Measurements from ENCODE around the gene TAOK2.

Gene TAOK2

GRCh38 chr16:29988346-29989075 is 14.8 kb downstream of the TAOK2 start:
- no peak for DNase-seq

- peak; percentile 47 for DNase-seq
Measured at GRCh38 chr16:29989111-29989858, 15.6 kb downstream of the TAOK2 start.

GRCh38 chr16:29990034-29990433 is 16.4 kb downstream of the TAOK2 start:
- DNase-seq, result no peak

DNA sequence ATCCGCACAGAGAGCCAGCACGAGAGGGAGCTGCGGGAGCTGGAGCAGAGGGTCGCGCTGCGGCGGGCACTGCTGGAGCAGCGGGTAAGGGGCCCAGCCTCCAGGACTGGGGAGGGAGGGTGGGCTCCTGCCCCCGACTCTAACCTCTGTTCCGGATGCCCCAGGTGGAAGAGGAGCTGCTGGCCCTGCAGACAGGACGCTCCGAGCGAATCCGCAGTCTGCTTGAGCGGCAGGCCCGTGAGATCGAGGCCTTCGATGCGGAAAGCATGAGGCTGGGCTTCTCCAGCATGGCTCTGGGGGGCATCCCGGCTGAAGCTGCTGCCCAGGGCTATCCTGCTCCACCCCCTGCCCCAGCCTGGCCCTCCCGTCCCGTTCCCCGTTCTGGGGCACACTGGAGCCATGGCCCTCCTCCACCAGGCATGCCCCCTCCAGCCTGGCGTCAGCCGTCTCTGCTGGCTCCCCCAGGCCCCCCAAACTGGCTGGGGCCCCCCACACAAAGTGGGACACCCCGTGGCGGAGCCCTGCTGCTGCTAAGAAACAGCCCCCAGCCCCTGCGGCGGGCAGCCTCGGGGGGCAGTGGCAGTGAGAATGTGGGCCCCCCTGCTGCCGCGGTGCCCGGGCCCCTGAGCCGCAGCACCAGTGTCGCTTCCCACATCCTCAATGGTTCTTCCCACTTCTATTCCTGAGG is 17.4 kb downstream of the TAOK2 start:
- no peak for DNase-seq

DNA sequence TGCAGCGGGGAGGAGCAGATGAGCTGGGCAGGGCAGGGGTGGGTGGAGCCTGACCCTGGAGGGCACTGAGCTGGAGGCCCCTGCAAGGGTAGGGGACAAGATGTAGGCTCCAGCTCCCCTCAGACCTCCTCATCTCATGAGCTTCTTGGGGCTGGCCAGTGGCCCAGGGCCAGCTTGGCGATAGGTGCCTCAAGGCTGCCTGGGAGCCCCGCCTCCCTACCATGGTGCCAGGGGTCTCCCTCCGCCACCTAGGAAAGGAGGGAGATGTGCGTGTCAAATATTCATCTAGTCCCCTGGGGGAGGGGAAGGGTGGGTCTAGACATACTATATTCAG is 17.9 kb downstream of the TAOK2 start:
- no peak for DNase-seq

DNA sequence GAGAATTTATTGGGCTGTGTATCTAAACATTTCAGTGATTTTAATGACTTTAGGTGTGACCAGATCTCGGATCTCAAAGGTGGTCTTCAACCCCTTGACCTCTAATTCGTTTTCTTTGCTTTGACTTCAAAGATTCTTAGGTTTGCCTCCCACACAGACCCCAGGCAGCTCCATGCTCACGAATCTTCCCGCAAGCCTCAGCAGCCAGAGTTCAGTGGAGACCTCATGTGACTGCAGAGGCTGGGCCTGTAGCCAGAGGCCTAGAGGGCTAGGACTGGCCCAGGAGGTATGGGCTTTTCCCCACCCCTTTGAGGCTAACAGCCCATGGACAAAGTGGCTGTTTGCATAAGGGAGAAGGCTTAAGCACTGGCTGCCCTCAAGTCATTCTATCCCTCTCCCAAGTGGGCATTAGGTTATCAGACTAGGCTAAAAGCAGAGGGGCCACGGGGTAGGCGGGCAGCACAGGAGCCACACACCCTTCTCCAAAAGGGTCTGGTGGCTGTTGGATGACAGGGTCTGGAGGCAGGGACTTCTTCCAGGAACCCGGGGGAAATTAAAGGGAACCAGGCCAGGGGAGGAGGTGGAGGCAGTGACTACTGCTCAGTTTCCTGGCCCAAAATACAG is 18.8 kb downstream of the TAOK2 start:
- DNase-seq, result no peak

DNA sequence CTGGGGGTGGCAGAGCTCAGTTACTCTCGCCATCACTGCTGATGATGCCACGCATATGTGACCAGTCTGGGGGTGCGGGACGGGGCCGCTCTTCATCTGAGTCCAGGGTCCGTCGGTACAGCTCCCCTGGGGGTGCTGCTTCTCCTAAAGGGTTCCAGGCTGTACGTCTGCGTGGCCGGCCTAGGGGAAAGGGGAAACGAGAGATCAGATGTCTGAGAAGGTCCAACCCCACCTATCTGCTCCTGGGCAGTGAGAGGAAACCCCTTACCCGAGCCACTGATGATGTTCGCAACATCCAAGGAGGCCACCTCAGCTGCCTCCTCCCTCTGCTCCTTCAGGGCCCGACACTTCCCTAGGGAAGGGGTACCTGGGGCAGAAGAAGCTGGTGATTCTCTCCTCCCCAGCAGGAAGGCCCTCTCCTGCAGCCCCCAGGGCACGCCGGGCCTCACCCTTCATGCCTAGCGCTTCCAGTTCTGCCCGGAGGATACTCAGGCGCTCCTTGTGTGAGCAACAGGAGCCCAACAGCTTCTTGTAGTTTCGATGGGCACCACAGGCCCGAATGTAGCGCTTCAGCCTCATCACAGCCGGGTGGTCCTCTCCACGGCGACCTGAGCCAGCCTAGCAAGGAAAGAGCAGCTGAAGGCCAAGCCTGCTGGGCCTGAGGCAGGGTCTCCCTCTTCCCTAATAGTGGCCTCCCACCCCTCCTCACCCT is 19.7 kb downstream of the TAOK2 start:
- DNase-seq, result no peak

DNA sequence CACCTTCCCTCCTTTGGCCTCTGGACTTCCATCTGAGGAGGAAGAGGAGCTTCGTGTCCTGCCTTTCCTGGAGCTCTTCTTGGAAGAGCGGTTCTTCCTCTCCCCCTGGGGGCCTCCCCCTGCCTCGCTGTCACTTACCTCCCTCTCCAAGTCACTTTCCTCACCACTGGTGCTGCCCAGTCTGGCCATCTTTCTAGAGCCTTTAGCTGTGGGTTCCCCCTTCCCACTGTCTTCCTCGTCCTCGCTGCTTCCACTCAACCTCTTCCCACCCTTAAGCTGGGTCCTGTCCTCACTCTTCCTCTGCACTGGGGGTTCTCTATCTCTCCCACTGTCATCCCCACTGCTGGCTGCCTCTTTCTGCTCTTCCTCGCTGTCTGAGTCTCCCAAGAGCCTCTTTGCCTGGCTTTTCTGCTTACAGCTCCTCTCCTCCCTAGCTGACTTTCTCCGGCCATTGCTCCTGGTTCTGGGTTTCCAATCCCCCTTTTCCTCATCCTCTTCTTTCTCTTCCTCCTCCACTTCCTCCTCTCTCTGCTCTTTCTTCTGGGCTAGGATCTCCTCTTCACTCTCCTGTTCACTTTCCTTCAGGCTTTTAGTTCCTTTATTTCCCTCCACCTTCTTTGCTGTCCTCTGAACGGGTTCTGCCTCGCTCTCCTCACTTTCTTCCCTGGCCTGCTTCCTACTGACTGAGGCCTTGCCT is 20.4 kb downstream of the TAOK2 start:
- no peak for DNase-seq

DNA sequence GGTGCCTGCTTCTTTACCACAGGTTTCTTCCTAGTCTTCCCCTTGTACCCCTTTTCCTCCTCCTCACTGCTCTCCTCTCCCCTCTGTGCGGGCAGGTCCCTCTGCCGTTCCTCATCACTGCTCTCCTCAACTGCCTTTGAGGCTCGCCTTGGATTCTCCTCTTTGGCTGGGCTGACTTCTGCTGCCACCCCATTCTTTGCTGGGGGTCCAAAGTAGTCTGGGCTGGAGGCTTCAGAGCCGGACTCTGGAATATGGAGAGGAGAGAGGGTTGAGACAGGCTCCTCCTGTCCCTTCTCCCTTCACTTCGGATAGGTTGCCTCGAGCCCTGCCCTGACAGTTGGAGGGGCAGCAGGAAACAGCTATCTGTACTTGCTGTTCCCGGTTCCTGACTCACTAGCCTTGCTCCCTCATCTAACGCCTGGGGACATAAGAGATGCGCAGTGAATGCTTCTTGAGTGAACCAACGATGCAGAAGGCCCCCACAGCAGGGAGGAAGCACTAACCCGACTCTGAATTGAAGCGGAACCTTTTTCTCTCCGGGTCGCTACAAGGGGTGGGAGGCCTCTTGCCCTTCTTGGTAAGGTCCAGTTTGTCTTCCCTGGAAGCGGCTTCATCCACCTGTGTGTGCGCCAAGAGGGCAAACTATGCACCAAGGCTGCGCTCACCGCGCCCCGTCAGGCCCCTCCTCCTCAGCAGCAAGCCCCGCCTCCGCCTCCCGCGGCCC is 21.1 kb downstream of the TAOK2 start:
- DNase-seq, result peak; percentile 58

DNA sequence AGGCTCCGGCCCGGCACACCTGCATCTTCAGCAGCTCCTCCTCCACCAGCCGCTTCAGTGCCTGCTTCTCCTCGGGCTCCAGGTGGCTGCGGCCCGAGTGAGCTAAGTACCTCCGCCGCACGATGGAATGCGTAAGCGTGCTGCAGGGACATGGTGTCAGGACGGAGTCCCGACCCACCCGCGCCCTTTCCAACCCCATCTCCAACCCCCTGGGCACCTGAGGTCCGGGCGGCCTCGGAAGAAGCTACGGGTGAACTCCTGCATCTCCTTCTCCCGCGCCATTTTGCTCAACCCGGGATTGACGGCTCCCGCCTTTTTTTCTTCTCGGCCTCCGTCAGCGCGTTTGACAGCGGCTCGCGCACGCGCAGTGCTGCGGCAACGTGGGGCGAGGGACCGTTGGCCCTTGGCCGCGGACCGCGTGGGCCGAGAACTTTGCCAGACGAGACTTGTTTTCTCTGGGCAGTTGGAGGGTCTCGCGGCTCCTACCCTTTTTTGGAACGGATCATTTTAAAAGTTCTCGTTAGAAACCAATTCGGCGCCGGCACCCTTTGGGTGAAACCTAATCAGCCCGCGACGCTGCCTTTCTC is 21.7 kb downstream of the TAOK2 start, which contains the start of gene HIRIP3:
Gene HIRIP3, minus strand, starts transcription at position 294 of the 587 bp plus-strand sequence. Its CDS starts 12 bp downstream, at position 282.
- DNase-seq, result peak; percentile 91

GRCh38 chr16:29995911-29996765 is 22.5 kb downstream of the TAOK2 start, which contains the start of gene INO80E:
Gene INO80E (plus strand): TSS chr16:29996241. CDS start chr16:29996311, 70 bp downstream.
- DNase-seq, result peak; percentile 97

GRCh38 chr16:29996766-29997250 is 23.1 kb downstream of the TAOK2 start:
- DNase-seq, result peak; percentile 40

DNA sequence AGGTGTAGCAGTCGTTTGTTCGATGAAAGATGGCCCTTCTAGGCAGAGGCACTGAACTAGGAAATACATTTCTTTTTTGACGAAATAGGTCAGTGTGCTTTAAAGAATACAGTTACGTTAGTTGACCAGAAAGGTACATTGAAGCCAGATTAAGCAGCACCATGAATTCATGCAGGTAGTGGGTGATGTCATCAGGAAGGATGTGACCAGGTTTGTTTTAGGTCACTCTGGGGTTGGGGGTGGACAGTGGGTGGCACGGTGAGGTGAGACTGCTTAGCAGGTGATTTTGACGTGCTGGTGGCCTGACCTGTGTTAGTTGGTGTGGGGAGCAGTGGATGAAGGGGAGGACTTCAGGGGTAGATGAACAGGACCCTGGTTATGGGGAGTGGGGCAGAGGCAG is 25.9 kb downstream of the TAOK2 start:
- DNase-seq, result no peak

DNA sequence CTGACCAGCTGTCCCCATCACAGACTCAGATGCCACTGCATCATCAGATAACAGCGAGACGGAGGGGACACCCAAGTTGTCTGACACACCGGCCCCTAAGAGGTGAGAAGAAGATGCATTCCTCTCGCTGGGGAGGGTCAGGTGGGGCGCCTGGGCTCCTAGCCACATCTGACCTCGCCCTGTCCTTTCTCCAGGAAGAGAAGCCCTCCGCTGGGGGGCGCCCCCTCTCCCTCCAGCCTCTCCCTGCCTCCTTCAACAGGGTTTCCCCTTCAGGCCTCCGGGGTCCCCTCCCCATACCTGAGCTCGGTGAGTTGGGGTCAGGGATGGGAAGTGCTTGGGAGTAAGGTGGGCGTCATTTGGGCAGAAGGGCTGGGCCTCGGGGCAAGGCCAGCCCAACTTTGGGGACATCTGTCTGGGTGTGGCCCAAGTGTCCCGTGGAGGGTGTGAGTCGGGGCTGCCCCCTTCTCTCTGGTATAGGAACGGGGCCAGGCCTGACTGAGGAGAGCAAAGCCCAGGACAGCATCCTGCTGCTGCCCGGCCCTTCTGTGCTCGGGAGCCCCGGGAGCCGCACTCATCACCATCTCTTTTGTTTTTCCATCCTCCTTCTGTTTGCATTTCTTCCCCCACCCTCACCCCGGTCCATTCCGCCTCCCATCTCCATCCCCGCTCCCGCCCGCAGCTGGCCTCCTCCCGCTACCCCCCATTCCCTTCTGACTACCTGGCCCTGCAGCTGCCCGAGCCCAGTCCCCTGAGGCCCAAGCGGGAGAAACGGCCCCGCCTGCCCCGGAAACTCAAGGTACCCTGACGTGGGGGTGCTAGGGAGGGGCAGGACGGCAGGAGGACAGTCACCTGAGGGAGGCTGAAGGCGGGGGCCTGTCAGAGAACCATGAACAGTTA is 27.3 kb downstream of the TAOK2 start:
- DNase-seq, result no peak

DNA sequence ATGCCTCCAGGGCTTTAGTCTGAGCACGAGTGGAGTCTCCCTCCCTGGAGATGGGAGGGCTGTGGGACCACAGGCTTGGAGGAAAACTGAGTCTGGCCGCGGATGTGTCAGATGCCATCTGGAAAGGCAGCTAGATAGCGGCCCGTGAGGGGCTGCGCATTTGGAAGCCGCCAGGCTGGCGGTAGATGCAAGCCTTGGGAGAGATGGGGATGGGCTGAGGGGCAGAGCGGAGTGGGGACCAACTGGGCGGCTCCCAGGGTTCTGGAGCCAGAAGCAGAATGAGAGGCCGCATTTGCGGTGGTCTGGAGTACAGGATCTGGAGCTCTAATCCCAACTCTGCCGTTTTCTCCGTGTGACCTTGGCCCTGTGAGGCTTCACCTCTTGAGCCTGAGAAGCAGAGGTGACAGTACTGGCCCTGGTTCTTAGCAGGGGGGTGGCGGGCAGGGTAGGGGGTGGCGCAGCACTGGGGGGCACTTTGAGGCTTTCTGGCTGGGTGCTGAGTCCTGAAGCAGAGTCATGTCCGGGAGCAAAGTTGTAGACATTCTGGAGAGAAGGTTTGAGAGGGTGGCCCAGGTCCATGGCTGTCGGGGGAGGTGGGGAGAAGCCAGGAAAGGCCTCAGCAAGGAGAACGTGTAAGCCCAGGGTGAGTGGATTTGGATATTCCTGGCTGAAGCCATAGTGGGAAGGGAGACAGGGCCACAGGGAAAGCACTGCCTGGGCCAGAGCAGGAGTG is 29.1 kb downstream of the TAOK2 start:
- no peak for DNase-seq

DNA sequence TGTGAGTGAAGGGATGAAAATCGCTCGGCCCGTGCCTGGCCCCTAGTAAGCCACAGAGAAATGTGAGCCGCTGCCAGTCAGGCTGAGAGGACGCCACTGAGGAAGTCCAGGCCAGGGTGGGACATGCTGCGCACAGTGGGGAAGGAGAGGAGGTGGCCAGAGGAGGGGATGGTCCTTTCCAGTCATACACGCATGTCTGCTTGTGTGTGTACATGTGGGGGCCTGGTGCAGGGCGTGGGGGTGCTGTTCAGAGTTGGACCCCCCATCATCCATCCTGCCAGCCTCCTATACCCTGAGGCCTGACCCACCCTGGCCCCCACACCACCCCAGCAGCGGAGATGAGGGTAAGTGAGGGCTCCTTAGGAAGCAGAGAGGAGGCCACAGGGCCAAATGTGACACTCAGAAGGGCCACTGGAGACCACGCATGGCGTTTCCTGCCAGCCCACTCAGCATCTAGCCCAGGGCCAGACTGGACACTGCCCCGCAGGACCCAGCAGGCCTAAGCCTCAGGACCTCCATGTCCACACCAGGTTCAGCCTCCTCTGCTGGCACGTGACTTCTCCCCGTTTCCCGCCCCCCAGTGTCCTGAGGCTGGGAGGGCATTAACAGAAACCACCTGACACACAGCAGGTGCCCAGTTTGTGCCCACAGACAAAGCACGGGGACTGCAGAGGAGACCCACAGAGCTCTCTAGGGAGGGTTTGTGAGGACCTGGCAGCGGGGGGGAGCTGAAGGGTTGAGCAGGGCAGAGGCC is 30.2 kb downstream of the TAOK2 start:
- DNase-seq, result no peak

GRCh38 chr16:30004424-30004776 is 30.7 kb downstream of the TAOK2 start:
- DNase-seq, result no peak
